Stimulated activated effector memory CD8-positive, alpha-beta T cell treated with anti-CD3 and anti-CD28 coated beads, Interleukin-12 subunit alpha, Interleukin-12 subunit beta, amount 100 ng/mL, for 72 hours (primary cell): ENCODE data around the gene CREB3L2.
A peak's percentile ranks its signal among the peaks of the same experiment; 100 is the strongest.
"Not testable (repeated sequence)": the region's sequence is repeated elsewhere in the genome, so short reads cannot be mapped to it uniquely, and the experiment has no call there.

Experiments used
- ATAC-seq: fragments of 150-1000 bp; cut with Tn5 transposase; 2 replicates; pipeline ENCODE4 v1.10.0; 2021
- DNase-seq, 2 donors: peaks; one replicate each; pipeline ENCODE4 v3.0.0; 2021 to 2022; ENCODE audit warnings: low spot score in 2 of 2
- H3K27ac Mint-ChIP-seq: one replicate; pipeline ENCODE4 v1.8.0; 2022; ENCODE audit warnings: mild to moderate bottlenecking, mixed read lengths
- H3K36me3 Mint-ChIP-seq: one replicate; pipeline ENCODE4 v1.8.0; 2022; ENCODE audit warnings: mild to moderate bottlenecking, mixed read lengths
- H3K4me1 Mint-ChIP-seq: one replicate; pipeline ENCODE4 v1.8.0; 2022; ENCODE audit warnings: mixed read lengths
- H3K4me3 Mint-ChIP-seq: one replicate; pipeline ENCODE4 v1.8.0; 2022; ENCODE audit warnings: mild to moderate bottlenecking, mixed read lengths
- H3K9me3 Mint-ChIP-seq: one replicate; pipeline ENCODE4 v1.8.0; 2022; ENCODE audit warnings: mixed read lengths

The CREB3L2 gene

GRCh38 chr7:137844677-137845425 is 157.0 kb downstream of the CREB3L2 start:
- no peak for ATAC-seq
- Mint-ChIP-seq H3K4me3 (no peak overlapping the region), H3K27ac (no peak overlapping the region), H3K36me3 (no peaks in the 10 kb centered on the region), H3K9me3 (peaks cover 2% of the 10 kb centered on the region), H3K4me1 (peaks cover 12% of the 10 kb centered on the region)
- no peak for DNase-seq

GRCh38 chr7:137839903-137840779 is 161.7 kb downstream of the CREB3L2 start:
- DNase-seq = peak in 1 of 2 donors; percentile 23
- Mint-ChIP-seq H3K4me3 (no peak overlapping the region), H3K36me3 (no peaks in the 10 kb centered on the region), H3K27ac (no peak overlapping the region), H3K4me1 (no peaks in the 10 kb centered on the region), H3K9me3 (no peaks in the 10 kb centered on the region)
- no peak for ATAC-seq

- H3K4me3 Mint-ChIP-seq = no peak overlapping the region
Observed at GRCh38 chr7:137838706-137839315, 163.1 kb downstream of the CREB3L2 start.

GRCh38 chr7:137836541-137836940 is 165.3 kb downstream of the CREB3L2 start:
- no peak for DNase-seq
- no peaks in the 10 kb centered on the region for H3K4me1 Mint-ChIP-seq
- no peaks in the 10 kb centered on the region for H3K36me3 Mint-ChIP-seq
- peaks cover 5% of the 10 kb centered on the region for H3K9me3 Mint-ChIP-seq
- no peak for ATAC-seq
- no peak overlapping the region for H3K27ac Mint-ChIP-seq
- no peak overlapping the region for H3K4me3 Mint-ChIP-seq

More at GRCh38 chr7:137838706-137839315, 163.1 kb downstream of the CREB3L2 start:
- no peaks in the 10 kb centered on the region for H3K9me3 Mint-ChIP-seq
- H3K4me1 Mint-ChIP-seq = no peaks in the 10 kb centered on the region
- ATAC-seq (no peak), DNase-seq (peak in 1 of 2 donors; percentile 7)
- no peak overlapping the region for H3K27ac Mint-ChIP-seq
- no peaks in the 10 kb centered on the region for H3K36me3 Mint-ChIP-seq

- no peak for DNase-seq
- ATAC-seq = no peak
- Mint-ChIP-seq H3K4me3 (no peak overlapping the region), H3K36me3 (no peaks in the 10 kb centered on the region), H3K9me3 (peaks cover 5% of the 10 kb centered on the region), H3K27ac (no peak overlapping the region), H3K4me1 (no peaks in the 10 kb centered on the region)
Observed at GRCh38 chr7:137836113-137836509, 165.8 kb downstream of the CREB3L2 start.

GRCh38 chr7:137835486-137836112 is 166.3 kb downstream of the CREB3L2 start:
- DNase-seq (no peak), ATAC-seq (no peak)
- no peak overlapping the region for H3K4me3 Mint-ChIP-seq
- H3K4me1 Mint-ChIP-seq = no peaks in the 10 kb centered on the region
- H3K27ac Mint-ChIP-seq = no peak overlapping the region
- H3K9me3 Mint-ChIP-seq = peaks cover 5% of the 10 kb centered on the region
- no peaks in the 10 kb centered on the region for H3K36me3 Mint-ChIP-seq

- no peak for ATAC-seq
- Mint-ChIP-seq H3K36me3 (no peaks in the 10 kb centered on the region), H3K27ac (no peak overlapping the region), H3K9me3 (peaks cover 5% of the 10 kb centered on the region), H3K4me1 (no peaks in the 10 kb centered on the region), H3K4me3 (no peak overlapping the region)
- DNase-seq = no peak
Observed at GRCh38 chr7:137834552-137834951, 167.3 kb downstream of the CREB3L2 start.

- not testable (repeated sequence) for DNase-seq, H3K27ac Mint-ChIP-seq, H3K36me3 Mint-ChIP-seq, H3K4me1 Mint-ChIP-seq, H3K9me3 Mint-ChIP-seq, ATAC-seq, H3K4me3 Mint-ChIP-seq
Observed at GRCh38 chr7:137832990-137833389, 168.9 kb downstream of the CREB3L2 start.

- Mint-ChIP-seq H3K27ac (no peak overlapping the region), H3K4me3 (no peak overlapping the region), H3K9me3 (peaks cover 5% of the 10 kb centered on the region), H3K36me3 (no peaks in the 10 kb centered on the region), H3K4me1 (no peaks in the 10 kb centered on the region)
- ATAC-seq (no peak), DNase-seq (no peak)
Observed at GRCh38 chr7:137832382-137832781, 169.5 kb downstream of the CREB3L2 start.

- H3K4me3 Mint-ChIP-seq, H3K9me3 Mint-ChIP-seq: not testable (repeated sequence)
Observed at GRCh38 chr7:137831555-137831954, 170.3 kb downstream of the CREB3L2 start.

GRCh38 chr7:137829337-137829992 is 172.4 kb downstream of the CREB3L2 start:
- peaks cover 5% of the 10 kb centered on the region for H3K9me3 Mint-ChIP-seq
- DNase-seq (no peak), ATAC-seq (no peak)
- H3K4me1 Mint-ChIP-seq = no peaks in the 10 kb centered on the region
- H3K36me3 Mint-ChIP-seq = no peaks in the 10 kb centered on the region
- H3K27ac Mint-ChIP-seq = no peak overlapping the region
- H3K4me3 Mint-ChIP-seq = no peak overlapping the region

More at GRCh38 chr7:137831555-137831954, 170.3 kb downstream of the CREB3L2 start:
- not testable (repeated sequence) for H3K36me3 Mint-ChIP-seq, H3K4me1 Mint-ChIP-seq, DNase-seq, ATAC-seq, H3K27ac Mint-ChIP-seq

- Mint-ChIP-seq H3K4me1 (no peaks in the 10 kb centered on the region), H3K27ac (no peak overlapping the region)
- DNase-seq = no peak
Observed at GRCh38 chr7:137828456-137828855, 173.4 kb downstream of the CREB3L2 start.

GRCh38 chr7:137825489-137825888 is 176.4 kb downstream of the CREB3L2 start:
- no peak for DNase-seq
- Mint-ChIP-seq H3K9me3 (no peaks in the 10 kb centered on the region), H3K36me3 (no peaks in the 10 kb centered on the region), H3K27ac (no peak overlapping the region), H3K4me1 (no peaks in the 10 kb centered on the region), H3K4me3 (no peak overlapping the region)
- ATAC-seq = no peak

More at GRCh38 chr7:137828456-137828855, 173.4 kb downstream of the CREB3L2 start:
- H3K9me3 Mint-ChIP-seq = peaks cover 5% of the 10 kb centered on the region
- ATAC-seq = no peak
- no peaks in the 10 kb centered on the region for H3K36me3 Mint-ChIP-seq
- no peak overlapping the region for H3K4me3 Mint-ChIP-seq
